NCI-H1092 (cell line): ENCODE results near the gene SSPN.
"Not testable (repeated sequence)": the region's sequence is repeated elsewhere in the genome, so short reads cannot be mapped to it uniquely, and the experiment has no call there.

Experiments used
- DNase-seq: peaks from one replicate; lab custom pipeline; 2025; lab: John Stamatoyannopoulos, UW

Gene SSPN

GRCh38 chr12:26229910-26230309, 34.5 kb downstream of the SSPN start:
- no peak for DNase-seq

DNA sequence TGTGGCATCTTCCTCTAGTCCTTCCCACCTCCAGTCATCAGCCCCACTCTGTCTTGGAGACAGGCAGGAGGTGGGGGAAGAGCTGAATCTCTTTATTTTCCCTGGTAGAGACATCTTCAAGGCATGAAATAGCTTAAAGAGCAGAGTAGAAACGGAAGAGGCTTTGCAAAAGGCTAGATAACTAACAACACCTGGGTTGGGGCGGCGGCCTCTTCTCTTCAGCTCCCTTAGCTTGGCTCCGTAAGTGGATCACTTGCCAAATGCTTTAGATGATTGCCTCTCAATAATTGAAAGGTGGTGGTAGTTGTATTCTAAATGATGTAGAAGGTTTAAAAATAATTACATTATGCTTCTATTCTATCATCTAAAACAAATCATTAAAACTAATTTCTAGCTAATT, 36.1 kb downstream of the SSPN start:
- DNase-seq = no peak

DNA sequence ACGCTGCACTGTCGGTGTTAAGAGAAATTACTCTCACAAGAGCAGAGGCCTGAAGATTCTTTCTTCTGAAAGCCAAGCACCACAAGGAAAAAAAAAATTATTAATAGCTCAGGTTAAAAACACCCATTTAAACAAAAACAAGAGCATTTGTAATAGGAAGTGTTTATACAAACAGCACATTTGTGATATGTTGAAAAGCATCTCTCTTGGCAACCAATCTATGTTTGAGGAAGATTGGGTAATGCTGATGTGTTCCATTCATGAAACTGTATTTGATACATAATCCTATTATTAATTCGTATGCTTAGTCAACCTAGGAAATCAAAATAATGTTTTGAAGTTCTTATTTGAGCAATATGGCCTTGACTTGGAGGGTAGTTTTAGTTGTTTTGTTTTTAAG, 36.5 kb downstream of the SSPN start:
- no peak for DNase-seq

DNA sequence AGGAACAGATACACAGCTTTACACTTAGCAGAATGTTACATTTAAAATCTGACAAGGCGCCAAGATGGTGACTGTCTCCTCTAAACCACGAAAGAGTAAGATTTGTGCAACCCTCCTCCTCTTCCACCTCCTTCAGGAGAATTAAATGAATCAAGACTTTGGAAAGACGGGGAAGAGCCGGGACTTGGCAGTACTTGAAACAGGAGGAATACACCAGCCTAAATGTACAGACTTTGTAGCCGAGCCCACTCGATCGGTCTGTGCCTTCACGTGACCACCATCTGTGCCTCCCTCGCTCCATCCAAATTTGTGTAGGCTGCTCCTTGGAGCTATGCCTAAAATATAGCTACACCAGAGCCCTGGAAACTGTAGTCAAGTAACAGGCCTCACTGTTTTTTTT, 38.3 kb downstream of the SSPN start:
- no peak for DNase-seq

- not testable (repeated sequence) for DNase-seq
These were observed 40.1 kb downstream of the SSPN start for GRCh38 chr12:26235465-26235864.

DNA sequence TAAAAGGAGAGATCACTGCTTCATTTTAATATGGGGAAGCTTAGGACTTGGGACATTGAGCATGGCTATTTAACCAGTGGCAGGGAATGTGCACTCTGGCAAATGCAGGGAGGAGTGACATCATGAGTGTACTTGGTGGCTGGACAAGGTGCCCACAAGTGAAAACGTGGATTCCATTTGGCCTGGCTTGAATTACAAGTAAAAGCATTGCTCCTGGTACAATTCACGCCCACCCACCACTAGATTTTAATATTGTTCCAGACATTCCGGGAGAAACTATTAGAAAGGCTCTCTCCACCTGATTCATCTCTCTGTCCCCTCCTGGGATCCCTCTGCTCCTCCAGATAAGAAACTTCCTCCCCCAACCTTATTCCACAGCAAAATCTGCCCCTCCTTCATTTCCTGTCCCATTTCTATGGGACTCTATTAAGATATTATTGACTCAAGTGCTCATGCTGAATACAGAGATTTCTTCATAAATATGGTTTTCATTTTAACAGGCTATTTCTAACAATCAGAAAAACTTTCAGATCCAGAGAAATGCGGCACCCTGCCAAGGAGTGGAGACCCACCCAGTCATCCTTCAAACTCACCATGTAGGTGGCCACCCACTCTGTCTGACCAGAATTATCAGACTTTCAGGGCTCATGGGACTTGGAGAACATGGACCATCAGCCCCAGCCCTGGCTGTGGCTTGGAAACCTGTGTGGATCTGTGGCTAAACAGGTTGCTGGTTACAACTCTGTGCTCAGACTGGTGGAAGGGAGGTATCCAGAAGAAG, 43.2 kb downstream of the SSPN start:
- no peak for DNase-seq

GRCh38 chr12:26239122-26239851, 43.9 kb downstream of the SSPN start:
- no peak for DNase-seq

GRCh38 chr12:26239852-26240815, 44.8 kb downstream of the SSPN start:
- DNase-seq = no peak

DNA sequence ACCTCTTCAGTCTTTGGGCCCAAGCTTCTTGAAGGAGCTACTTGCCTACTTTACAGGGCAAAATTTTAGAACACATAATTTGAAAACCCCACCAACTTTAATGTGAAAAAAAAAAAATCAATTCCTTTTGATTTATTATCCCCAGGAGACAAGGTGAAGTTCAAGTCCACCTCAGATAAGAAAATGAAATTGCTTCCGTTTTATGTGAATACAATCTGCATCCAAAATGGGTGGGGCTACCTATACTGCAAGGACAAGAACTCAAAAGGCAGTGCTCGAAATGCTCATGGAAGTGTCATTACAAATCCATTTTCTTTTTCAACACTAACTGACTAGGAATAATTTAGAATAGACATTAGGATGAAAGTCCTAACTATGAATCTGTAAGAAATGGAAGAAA, 45.7 kb downstream of the SSPN start:
- DNase-seq = no peak

- no peak for DNase-seq
These were observed 47.3 kb downstream of the SSPN start for GRCh38 chr12:26242683-26243082.

GRCh38 chr12:26244503-26244902, 49.1 kb downstream of the SSPN start:
- DNase-seq = no peak

- DNase-seq = no peak
These were observed 50.0 kb downstream of the SSPN start for GRCh38 chr12:26245175-26245942.

- no peak for DNase-seq
These were observed 51.3 kb downstream of the SSPN start for GRCh38 chr12:26246483-26247164.

DNA sequence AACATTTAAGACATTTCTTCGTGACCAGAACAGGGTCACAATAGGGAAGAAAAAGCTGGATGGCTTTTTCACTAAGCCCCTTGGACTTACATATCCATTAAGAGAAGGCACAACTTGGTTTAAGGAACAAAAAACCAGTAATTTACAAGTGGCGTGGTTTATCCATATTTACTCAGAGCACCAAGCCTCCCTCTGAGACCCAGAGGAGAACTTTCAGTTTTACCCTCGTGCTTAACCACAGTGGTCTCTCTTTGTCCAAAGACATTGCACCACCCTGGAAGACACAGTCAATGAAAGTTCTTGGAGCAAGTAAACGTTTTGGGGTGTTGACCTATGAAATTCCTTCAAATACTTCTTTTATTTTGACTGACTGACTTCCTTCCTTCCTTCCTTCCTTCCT, 52.5 kb downstream of the SSPN start:
- no peak for DNase-seq

DNA sequence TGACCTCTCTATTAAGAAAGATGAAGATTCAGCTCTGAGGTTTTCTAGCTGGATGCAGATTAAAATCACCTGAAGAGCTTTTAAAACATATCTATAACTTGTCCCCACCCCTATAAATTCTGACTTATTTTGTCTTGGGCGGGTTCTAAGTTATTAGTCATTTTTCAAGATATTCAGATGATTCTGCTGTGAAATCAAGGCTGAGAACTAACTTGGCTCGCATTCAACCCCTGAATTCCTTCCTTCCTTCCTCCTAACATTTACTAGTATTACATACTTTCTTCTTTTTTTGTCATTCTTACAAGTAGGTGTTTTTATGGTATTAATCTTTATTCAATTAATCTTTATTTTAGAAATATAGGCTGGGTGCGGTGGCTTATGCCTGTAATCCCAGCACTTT, 55.4 kb downstream of the SSPN start:
- DNase-seq = no peak

- no peak for DNase-seq
These were observed 56.2 kb downstream of the SSPN start for GRCh38 chr12:26251600-26251999.

- DNase-seq = no peak
These were observed 57.6 kb downstream of the SSPN start for GRCh38 chr12:26252946-26253345.

GRCh38 chr12:26255893-26256645, 60.7 kb downstream of the SSPN start:
- DNase-seq = no peak

DNA sequence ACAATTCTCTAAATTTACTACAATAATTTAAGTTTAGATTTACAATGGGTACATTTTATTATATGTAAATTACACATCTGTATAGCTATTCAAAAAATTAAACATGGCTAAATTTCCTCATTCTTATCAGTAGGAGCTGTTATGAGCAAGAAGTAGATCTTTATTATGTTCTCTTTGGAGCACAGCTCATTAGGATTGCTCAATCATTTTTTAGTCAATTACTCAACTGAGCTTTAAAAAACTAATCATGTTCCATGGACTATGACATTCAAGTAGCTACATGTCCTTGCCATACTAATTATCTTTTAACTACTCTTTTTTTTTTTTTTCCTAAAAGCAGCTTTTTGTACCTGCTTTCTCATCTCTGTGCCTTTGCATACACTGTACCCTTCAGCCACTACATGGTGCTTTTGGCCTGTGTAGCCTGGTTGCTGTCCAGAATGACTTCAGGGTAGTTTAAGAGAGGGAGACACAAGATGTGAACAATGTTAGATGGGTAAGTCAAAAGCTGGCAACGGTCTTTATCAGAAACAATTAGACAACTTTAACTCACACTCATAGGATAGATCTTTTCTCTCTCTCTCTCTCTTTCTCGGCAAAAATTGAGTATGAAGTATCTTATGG, 69.0 kb downstream of the SSPN start:
- no peak for DNase-seq

DNA sequence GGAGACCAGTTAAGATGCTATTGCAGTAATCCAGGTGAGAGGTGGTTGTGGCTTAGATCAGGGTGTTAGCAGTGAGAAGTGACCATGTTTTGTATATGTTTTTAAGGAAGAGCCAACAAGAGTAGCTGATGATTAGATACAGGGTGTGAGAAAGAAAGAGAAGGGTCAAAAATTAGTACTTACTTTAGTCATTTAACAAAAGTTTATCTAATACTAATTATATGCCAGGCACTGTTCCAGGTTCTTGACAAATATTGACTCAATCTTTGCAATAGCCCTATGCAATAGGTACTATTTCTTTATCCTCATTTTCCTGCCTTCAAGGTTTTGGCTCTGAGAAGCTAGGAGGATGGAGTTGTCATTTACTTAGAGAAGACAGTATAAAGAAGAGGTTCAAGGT, 70.2 kb downstream of the SSPN start:
- DNase-seq = no peak
